ENCODE results near the gene SLC25A13. TPM values are rescaled to one million over a fixed set of nuclear protein-coding genes. Genes with fewer than 3 reads are reported as not detected.

Gene SLC25A13
- total RNA-seq, 1 donor from 2014 or later: 47.4 TPM

GRCh38 chr7:96120445-96121225 is 201.3 kb downstream of the SLC25A13 start:
- Mint-ChIP-seq H3K4me3 (no peak overlapping the region), H3K36me3 (no peaks in the 10 kb centered on the region)
- TF ChIP-seq CTCF (IDR thresholded peaks at IDR 0.05; ENCODE audit: unreplicated experiment): no peak

GRCh38 chr7:96118449-96119001 is 203.4 kb downstream of the SLC25A13 start:
- Mint-ChIP-seq H3K4me1 (peaks cover 59% of the 10 kb centered on the region), H3K4me3 (no peak overlapping the region), H3K36me3 (no peaks in the 10 kb centered on the region), H3K27ac (peak overlapping the region; percentile 38), H3K9me3 (peaks cover 4% of the 10 kb centered on the region), H3K27me3 (ENCODE audit: low read depth) (no peaks in the 10 kb centered on the region)
- DNase-seq (ENCODE audit: low spot score in 2 of 2, unreplicated experiment in 2 of 2): no peak
- no peak for TF ChIP-seq CTCF (IDR thresholded peaks at IDR 0.05; ENCODE audit: unreplicated experiment)

More at GRCh38 chr7:96120445-96121225, 201.3 kb downstream of the SLC25A13 start:
- H3K27ac Mint-ChIP-seq: peak overlapping the region; percentile 57
- H3K4me1 Mint-ChIP-seq: peaks cover 75% of the 10 kb centered on the region
- H3K9me3 Mint-ChIP-seq: no peaks in the 10 kb centered on the region
- no peak for DNase-seq (ENCODE audit: low spot score in 2 of 2, unreplicated experiment in 2 of 2)
- H3K27me3 Mint-ChIP-seq (ENCODE audit: low read depth): no peaks in the 10 kb centered on the region

- no peak for TF ChIP-seq CTCF (IDR thresholded peaks at IDR 0.05; ENCODE audit: unreplicated experiment)
- no peak for DNase-seq (ENCODE audit: low spot score in 2 of 2, unreplicated experiment in 2 of 2)
- Mint-ChIP-seq H3K36me3 (peaks cover 4% of the 10 kb centered on the region), H3K4me1 (peaks cover 35% of the 10 kb centered on the region), H3K27ac (no peak overlapping the region), H3K4me3 (no peak overlapping the region), H3K9me3 (peaks cover 19% of the 10 kb centered on the region), H3K27me3 (ENCODE audit: low read depth) (no peaks in the 10 kb centered on the region)
Measured at GRCh38 chr7:96116173-96116572, 205.7 kb downstream of the SLC25A13 start.

- Mint-ChIP-seq H3K27me3 (ENCODE audit: low read depth) (no peaks in the 10 kb centered on the region), H3K9me3 (peaks cover 38% of the 10 kb centered on the region), H3K27ac (no peak overlapping the region), H3K4me1 (peaks cover 15% of the 10 kb centered on the region), H3K36me3 (peaks cover 9% of the 10 kb centered on the region), H3K4me3 (no peak overlapping the region)
- DNase-seq (ENCODE audit: low spot score in 2 of 2, unreplicated experiment in 2 of 2): no peak
- TF ChIP-seq CTCF (IDR thresholded peaks at IDR 0.05; ENCODE audit: unreplicated experiment): no peak
Measured at GRCh38 chr7:96114190-96114589, 207.7 kb downstream of the SLC25A13 start.

GRCh38 chr7:96111405-96111804 is 210.5 kb downstream of the SLC25A13 start:
- H3K36me3 Mint-ChIP-seq: peaks cover 9% of the 10 kb centered on the region
- H3K9me3 Mint-ChIP-seq: peaks cover 38% of the 10 kb centered on the region
- H3K27me3 Mint-ChIP-seq (ENCODE audit: low read depth): no peaks in the 10 kb centered on the region

More at GRCh38 chr7:96111405-96111804, 210.5 kb downstream of the SLC25A13 start:
- no peak for DNase-seq (ENCODE audit: low spot score in 2 of 2, unreplicated experiment in 2 of 2)
- Mint-ChIP-seq H3K27ac (no peak overlapping the region), H3K4me3 (no peak overlapping the region), H3K4me1 (peaks cover 4% of the 10 kb centered on the region)
- no peak for TF ChIP-seq CTCF (IDR thresholded peaks at IDR 0.05; ENCODE audit: unreplicated experiment)
